Right lobe of liver (tissue), 6 donors: ENCODE measurements around the gene SLC41A3. TPM values are rescaled to one million over a fixed set of nuclear protein-coding genes. Genes with fewer than 3 reads are reported as not detected.
"Not testable (repeated sequence)": the region's sequence is repeated elsewhere in the genome, so short reads cannot be mapped to it uniquely, and the experiment has no call there.

Experiments
- ATAC-seq, 4 donors: fragments of 200-7000 bp; cut with Tn5 transposase; one replicate each; pipeline ENCODE4 v1.9.1; 2020; ENCODE audit warnings: mild to moderate bottlenecking in 4 of 4, moderate library complexity in 4 of 4
- DNase-seq, 3 donors: peaks; one replicate each; pipeline ENCODE4 v3.0.0-alpha.2; 2020
- H3K27ac ChIP-seq, 3 donors: fragments of 200-600 bp; one replicate each; pipeline ENCODE4 v1.8.0; 2022
- H3K27me3 ChIP-seq, 2 donors: fragments of 200-600 bp; one replicate each; pipeline ENCODE4 v1.8.0; 2022
- H3K36me3 ChIP-seq, 4 donors: fragments of 200-600 bp; sonication (generic) in 1 of 4; one replicate each; pipeline versions ENCODE4 v1.5.1 to v1.8.0; 2017 to 2022; ENCODE audit warnings: control low read depth in 1 of 4
- H3K4me1 ChIP-seq, 4 donors: fragments of 200-600 bp; sonication (generic) in 1 of 4; one replicate each; pipeline versions ENCODE4 v1.5.1 to v1.8.0; 2017 to 2022; ENCODE audit warnings: control low read depth in 1 of 4
- H3K4me3 ChIP-seq, 3 donors: fragments of 200-600 bp; one replicate each; pipeline ENCODE4 v1.8.0; 2022
- H3K9me3 ChIP-seq, 4 donors: fragments of 200-600 bp; sonication (generic) in 1 of 4; one replicate each; pipeline versions ENCODE4 v1.5.1 to v1.8.0; 2017 to 2022; ENCODE audit warnings: control low read depth in 1 of 4
- POLR2A ChIP-seq: fragments of 450-650 bp; IDR thresholded peaks from one replicate; pipeline ENCODE4 v1.6.1; 2017; ENCODE audit warnings: antibody characterized with exemption, mild to moderate bottlenecking
- WGBS: methylation state at CpG from one replicate; pipeline ENCODE4 v1.1.6; 2018; ENCODE audit warnings: low coverage, low lambda C conversion rate; ENCODE audit not compliant: insufficient coverage; ENCODE audit errors: missing lambda C conversion rate; 5-methylcytosine and 5-hydroxymethylcytosine counted together
- intact Hi-C, 2 donors: fragments of 100-400 bp; cut with DNase I; formaldehyde crosslinking; loops; one replicate each; pipeline versions ENCODE4 v1.11.2 to v1.14.1; 2022
- total RNA-seq, 6 experiments: library from RNA; depleted of rRNA in 2 of 6; stranded (reverse); fragments of >200 nt in 2 of 6; fragmentation: NEBNext Ultra II Directional in 3 of 6; extraction: Animal tissue kit (Norgen Biotek cat#: 25700) in 3 of 6; gene quantifications; one replicate each; pipeline versions ENCODE4 v1.1.0 to v1.2.4, GENCODE V29; 2016 to 2023
- TF ChIP-seq, protein P1 (sequence below), 4 donors: fragments of 200-600 bp in 3 of 4; fragments of 450-650 bp in 1 of 4; IDR thresholded peaks; one replicate each; pipeline versions ENCODE4 v1.5.1 to v1.8.0; 2016 to 2022; ENCODE audit warnings: antibody characterized with exemption in 4 of 4, mild to moderate bottlenecking in 2 of 4
- donor health status: DM: no; HTN: yes; CAD: no.
- donor health status: DM: no; HTN: no; CAD: no.
- donor health status: DM: no; HTN: no; CAD: no.
- donor health status: DM: no; HTN: yes; CAD: no.
- donor health status: DM: no; HTN: yes; CAD: no.

Gene SLC41A3
- total RNA-seq, 6 experiments from 2014 or later, result 12.7 to 29.1 (median 15.9) TPM

DNA sequence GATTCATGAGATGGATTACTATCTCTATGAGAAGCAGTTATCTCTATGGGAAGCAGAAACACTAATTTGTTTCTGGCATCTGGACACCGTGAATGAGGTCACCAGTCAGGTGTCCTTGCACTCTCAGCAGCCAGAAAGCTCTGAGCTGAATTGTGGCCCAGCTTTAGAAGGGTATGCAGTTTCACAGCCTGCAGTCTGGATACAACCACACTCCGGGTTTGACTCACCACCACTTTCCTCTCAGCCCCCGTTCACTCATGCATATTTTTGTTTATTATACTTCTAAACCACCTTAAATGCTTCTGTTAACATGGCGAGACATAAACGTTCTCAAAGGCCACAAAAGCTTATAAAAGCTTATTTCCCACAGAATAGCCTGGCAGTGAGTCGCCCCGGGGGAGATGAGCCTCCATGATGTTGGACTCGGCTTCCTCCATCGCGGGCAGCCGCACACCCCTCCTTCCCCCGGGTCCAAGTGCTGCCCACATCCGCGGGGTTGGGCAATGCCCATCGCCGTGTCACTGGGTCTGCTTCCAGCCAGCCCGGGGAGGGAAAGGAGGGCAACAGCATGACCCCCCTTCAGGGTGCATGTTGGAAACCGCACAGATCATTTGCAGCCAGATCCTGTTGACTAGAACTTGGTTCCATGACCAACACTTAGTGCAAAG lies 16.8 kb upstream of the SLC41A3 start:
- Histone ChIP-seq H3K27ac (peak overlapping the region in 1 of 3 donors; percentile 18), H3K27me3 (no peaks in the 10 kb centered on the region), H3K4me3 (no peak overlapping the region), H3K4me1 (no peaks in the 10 kb centered on the region), H3K36me3 (peaks cover 0 to 50% (median 18%) of the 10 kb centered on the region in 4 donors), H3K9me3 (no peaks in the 10 kb centered on the region)
- intact Hi-C loops, result no loop called here
- TF ChIP-seq, protein P1, sequence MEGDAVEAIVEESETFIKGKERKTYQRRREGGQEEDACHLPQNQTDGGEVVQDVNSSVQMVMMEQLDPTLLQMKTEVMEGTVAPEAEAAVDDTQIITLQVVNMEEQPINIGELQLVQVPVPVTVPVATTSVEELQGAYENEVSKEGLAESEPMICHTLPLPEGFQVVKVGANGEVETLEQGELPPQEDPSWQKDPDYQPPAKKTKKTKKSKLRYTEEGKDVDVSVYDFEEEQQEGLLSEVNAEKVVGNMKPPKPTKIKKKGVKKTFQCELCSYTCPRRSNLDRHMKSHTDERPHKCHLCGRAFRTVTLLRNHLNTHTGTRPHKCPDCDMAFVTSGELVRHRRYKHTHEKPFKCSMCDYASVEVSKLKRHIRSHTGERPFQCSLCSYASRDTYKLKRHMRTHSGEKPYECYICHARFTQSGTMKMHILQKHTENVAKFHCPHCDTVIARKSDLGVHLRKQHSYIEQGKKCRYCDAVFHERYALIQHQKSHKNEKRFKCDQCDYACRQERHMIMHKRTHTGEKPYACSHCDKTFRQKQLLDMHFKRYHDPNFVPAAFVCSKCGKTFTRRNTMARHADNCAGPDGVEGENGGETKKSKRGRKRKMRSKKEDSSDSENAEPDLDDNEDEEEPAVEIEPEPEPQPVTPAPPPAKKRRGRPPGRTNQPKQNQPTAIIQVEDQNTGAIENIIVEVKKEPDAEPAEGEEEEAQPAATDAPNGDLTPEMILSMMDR (IDR thresholded peaks at IDR 0.05), result no peak
- no peak for TF ChIP-seq POLR2A
- ATAC-seq, result peak in 2 of 4 donors; percentile 7 to 21
- WGBS, result 72% methylated on average over 7 of the region's 18 CpGs
- no peak for DNase-seq

DNA sequence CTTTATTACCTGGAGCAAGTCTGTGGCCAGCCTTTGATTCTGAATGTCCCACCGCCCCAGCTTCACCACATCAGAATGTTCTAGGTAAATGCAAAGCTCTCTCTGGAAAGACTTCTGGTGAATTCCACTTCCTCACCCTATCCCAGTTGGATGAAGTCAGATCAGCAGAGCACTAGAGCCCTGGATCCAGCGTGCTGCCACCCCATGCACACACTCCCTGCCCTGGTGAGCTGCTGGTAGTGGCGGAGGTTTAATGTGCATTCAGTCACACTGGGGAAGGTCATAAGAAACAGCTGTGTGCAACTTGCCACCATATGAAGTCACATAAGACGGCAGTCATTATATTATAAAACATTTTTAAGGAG lies 16.3 kb upstream of the SLC41A3 start:
- Histone ChIP-seq H3K4me1 (no peaks in the 10 kb centered on the region), H3K9me3 (no peaks in the 10 kb centered on the region), H3K36me3 (peaks cover 0 to 44% (median 16%) of the 10 kb centered on the region in 4 donors), H3K27ac (no peak overlapping the region), H3K4me3 (no peak overlapping the region), H3K27me3 (no peaks in the 10 kb centered on the region)
- DNase-seq (no peak), ATAC-seq (no peak)
- WGBS, result 94% methylated on average over 4 of the region's 4 CpGs
- intact Hi-C loops, result no loop called here
- TF ChIP-seq POLR2A, result no peak
- TF ChIP-seq, protein P1 (IDR thresholded peaks at IDR 0.05), result no peak

DNA sequence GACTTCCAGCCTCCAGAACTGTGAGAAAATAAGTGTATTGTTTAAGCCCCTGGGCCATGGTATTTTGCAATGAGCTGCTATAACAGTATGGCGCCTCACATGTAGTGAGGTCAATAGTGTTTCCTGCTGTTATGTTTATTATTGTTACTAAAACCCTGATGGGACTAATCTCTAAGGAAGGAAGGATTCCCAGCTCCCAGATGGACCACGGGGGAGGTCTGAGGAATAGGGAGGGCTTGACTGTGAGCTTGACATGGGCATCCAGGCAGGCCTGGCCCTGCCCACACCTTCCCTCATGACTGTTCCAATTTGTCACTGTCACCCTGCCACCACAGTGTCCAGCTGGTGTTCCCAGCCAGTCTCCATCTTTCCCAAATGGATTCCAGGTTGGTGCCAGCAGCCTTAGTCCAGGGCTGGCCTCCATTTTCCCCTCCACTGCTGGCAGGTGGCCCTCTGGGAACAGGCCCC lies 14.5 kb upstream of the SLC41A3 start:
- TF ChIP-seq, protein P1 (IDR thresholded peaks at IDR 0.05), result no peak
- no peak for TF ChIP-seq POLR2A
- H3K4me1 ChIP-seq, result no peaks in the 10 kb centered on the region
- no peaks in the 10 kb centered on the region for H3K9me3 ChIP-seq
- peaks cover 0 to 26% (median 8%) of the 10 kb centered on the region in 4 donors for H3K36me3 ChIP-seq
- no peak overlapping the region for H3K4me3 ChIP-seq
- ATAC-seq (peak in 3 of 4 donors; percentile 24 to 33 (median 29)), DNase-seq (no peak)
- H3K27me3 ChIP-seq, result no peaks in the 10 kb centered on the region
- 50% methylated on average over 1 of the region's 2 CpGs for WGBS
- intact Hi-C loops, result no loop called here
- H3K27ac ChIP-seq, result no peak overlapping the region

DNA sequence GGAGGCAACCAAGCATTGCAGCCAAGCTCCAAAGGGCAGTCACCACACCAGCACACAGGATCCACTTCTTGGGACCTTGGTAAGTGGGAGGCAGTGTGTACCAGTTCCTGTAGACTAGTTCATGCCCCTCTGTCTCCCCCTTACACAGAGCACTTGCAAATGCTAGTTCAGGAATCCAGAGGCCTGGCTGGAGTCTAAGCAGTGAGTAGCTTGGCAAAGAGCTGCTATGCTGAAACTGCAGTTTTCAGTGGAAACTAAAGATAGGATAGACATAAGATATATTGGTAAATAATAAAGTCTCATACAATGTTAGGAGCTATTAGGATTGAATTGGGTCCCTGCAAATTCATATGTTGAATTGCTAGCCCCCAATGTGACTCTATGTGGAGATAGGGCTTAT lies 13.9 kb upstream of the SLC41A3 start:
- no peak for DNase-seq
- H3K4me1 ChIP-seq, result no peaks in the 10 kb centered on the region
- H3K4me3 ChIP-seq, result no peak overlapping the region
- TF ChIP-seq POLR2A, result no peak
- TF ChIP-seq, protein P1 (IDR thresholded peaks at IDR 0.05), result no peak
- ATAC-seq, result peak in 1 of 4 donors; percentile 19
- intact Hi-C loops, result no loop called here
- H3K36me3 ChIP-seq, result peaks cover 0 to 20% (median 4%) of the 10 kb centered on the region in 4 donors
- no peaks in the 10 kb centered on the region for H3K9me3 ChIP-seq
- H3K27me3 ChIP-seq, result no peaks in the 10 kb centered on the region
- H3K27ac ChIP-seq, result no peak overlapping the region

DNA sequence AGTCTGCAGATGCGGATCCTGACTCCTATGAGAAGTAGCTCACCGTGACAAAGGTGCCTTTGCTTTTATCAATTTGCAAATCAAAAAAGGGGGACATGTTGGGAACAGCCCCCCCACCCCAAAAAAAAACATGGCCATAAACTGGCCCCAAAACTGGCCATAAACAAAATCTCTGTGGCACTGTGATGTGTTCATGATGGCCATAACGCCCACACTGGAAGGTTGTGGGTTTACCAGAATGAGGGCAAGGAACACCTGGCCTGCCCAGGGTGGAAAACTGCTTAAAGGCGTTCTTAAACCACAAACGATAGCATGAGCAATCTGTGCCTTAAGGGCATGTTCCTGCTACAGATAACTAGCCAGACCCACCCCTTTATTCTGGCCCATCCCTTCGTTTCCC lies 12.3 kb upstream of the SLC41A3 start:
- H3K36me3 ChIP-seq, intact Hi-C loops, H3K4me3 ChIP-seq, H3K27me3 ChIP-seq, H3K9me3 ChIP-seq, DNase-seq, H3K27ac ChIP-seq, ATAC-seq, H3K4me1 ChIP-seq: not testable (repeated sequence)
- WGBS, result 72% methylated on average over 6 of the region's 6 CpGs

DNA sequence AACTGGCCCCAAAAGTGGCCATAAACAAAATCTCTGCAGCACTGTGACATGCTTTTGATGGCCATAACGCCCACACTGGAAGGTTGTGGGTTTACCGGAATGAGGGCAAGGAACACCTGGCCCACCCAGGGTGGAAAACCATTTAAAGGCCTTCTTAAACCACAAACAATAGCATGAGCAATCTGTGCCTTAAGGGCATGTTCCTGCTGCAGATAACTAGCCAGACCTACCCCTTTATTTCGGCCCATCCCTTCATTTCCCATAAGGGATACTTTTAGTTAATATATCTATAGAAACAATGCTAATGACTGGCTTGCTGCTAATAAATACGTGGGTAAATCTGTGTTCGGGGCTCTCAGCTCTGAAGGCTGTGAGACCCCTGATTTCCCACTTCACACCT lies 8.2 kb upstream of the SLC41A3 start:
- H3K9me3 ChIP-seq, H3K4me1 ChIP-seq, H3K4me3 ChIP-seq, H3K27me3 ChIP-seq, H3K36me3 ChIP-seq, ATAC-seq, DNase-seq, H3K27ac ChIP-seq, intact Hi-C loops: not testable (repeated sequence)
- WGBS, result 73% methylated on average over 5 of the region's 5 CpGs
